Measurements from ENCODE around the gene CDC42BPG.

The CDC42BPG gene

GRCh38 chr11:64865286-64866172 is 21.1 kb upstream of the CDC42BPG start:
- no peak for DNase-seq (ENCODE audit: low spot score)

- no peak for DNase-seq (ENCODE audit: low spot score)
Observed at GRCh38 chr11:64864473-64865285, 20.2 kb upstream of the CDC42BPG start.

- DNase-seq (ENCODE audit: low spot score): no peak
Observed at GRCh38 chr11:64864135-64864472, 19.7 kb upstream of the CDC42BPG start.

- no peak for DNase-seq (ENCODE audit: low spot score)
Observed at GRCh38 chr11:64863391-64864060, 19.1 kb upstream of the CDC42BPG start.

GRCh38 chr11:64862987-64863390 is 18.5 kb upstream of the CDC42BPG start:
- DNase-seq (ENCODE audit: low spot score): no peak

- no peak for DNase-seq (ENCODE audit: low spot score)
Observed at GRCh38 chr11:64861227-64861975, 16.9 kb upstream of the CDC42BPG start.

DNA sequence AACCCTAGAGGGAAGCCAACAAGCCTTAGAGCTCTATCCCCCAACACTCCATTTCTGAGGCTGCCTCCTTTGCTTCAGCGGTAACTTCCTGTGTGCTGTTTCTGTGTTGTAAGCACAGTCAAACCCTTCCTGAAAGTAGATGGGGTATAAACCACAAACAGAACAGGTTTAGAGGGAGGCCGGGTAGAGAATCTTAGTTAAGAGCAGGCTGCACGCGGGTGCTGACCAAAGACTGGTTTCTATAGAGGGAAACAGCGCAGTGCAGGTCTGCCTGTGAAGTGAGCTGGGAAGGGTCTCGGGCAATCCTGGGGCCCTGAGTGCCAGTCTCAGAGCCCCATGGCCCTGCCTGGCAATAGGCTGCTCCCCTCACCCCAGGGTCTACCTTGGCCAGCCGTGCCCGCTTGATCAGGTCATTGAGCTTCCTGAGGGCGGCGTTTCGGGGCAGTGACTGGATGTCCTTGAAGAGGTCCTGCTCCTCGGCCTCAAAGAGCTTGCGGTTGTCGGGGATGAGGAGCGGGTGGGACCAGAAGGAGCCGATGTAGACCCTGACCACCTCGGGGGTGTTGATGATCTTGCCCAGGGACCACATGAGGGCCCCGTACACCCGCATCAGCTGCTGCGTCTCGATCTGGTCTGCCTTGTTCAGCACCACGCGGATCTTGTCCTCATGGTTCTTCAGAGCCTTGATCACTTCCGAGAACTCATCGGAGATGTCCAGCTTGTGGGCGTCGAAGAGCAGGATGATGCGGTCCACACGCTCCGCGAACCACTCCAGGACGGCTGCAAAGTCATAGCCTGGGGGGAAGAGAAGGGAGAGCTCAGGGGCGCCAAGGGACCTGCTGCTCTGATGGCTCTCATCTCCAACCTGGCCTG is 15.3 kb upstream of the CDC42BPG start:
- DNase-seq (ENCODE audit: low spot score): peak; percentile 78

DNA sequence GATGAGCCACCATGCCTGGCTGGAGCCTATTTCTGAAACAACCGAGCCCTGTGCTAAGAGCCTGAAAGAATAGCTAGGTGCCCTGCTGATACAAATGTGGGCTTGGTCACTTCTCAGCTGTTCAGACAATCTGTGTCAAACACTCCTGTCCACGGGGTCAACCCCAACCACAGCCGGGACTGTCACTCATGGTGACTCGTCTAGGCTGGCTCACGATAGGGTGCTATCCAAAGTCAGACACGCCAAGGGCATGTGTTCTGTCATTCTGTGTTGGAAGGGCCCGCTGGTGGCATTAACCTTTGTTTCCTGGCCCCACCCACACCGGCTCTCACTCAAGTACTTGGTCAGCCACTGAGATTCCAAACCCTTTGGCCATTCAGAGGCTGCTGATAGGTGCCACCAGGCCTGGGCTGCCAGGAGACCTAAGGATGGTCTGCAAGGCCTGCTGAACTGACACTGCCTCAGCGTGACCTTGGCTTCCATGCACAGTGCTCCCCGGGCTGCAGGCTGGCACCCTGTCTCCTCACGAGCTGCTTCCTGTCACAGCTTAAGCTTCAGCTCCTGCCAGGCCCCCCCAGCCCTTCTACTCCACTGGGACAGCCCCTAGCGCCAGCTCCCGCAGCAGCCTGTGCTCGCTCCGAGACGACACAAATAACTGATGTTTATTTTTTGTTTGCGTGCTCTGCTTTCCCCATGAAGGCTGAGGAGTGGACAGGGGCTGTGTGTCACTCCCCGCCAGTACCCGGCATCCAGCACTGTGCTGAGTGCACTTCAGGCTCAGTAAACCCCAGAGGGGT is 14.2 kb upstream of the CDC42BPG start:
- peak; percentile 73 for DNase-seq (ENCODE audit: low spot score)

GRCh38 chr11:64857485-64857884 is 13.0 kb upstream of the CDC42BPG start:
- DNase-seq (ENCODE audit: low spot score): no peak

- DNase-seq (ENCODE audit: low spot score): no peak
Observed at GRCh38 chr11:64856382-64857227, 12.2 kb upstream of the CDC42BPG start.

- no peak for DNase-seq (ENCODE audit: low spot score)
Observed at GRCh38 chr11:64855596-64856304, 11.3 kb upstream of the CDC42BPG start.

DNA sequence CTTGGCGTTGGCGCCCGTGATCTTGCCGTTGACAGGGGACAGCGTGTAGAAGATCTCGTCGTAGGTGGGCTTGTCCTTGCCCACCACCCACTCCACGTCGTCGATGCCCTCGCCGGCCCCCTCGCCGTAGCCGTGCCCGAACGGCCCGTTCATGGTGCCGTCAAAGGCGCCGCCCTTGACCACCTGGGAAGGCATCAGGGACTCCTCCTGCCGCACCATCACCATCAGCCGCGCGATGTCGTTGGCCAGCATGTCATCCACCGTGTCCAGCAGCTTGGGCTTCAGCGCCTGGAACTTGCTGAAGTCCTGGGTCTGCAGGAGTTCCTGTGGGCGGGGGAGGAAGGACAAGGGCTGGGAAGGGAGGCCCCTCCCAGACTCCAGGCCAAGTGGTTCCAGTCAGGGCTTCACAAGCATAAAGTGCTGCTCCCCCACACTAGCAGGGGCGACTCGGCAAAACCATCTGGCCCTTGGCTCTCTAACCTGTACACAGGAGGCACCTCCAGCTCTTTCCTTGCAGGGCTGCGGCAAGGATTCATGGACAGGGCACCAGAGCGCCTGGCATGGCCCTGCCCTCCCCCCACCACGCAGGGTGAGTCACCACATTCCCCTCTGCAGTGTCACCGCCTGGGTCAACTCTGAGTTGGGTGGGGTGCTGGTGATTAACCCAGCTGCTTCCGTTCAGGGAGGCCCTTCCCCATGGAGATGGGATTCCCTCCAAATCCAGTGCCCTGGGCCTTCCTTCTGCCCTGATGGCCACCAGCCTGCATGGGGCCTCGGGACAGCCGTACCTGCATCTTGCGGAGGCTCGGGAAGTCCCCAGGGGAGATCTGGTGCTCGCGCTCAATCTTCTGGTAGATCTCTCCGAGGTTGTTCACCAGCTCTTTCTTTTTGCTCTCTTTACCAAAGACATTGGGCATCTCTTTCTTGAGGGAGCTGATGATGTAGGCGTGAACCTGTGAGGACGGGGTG is 10.4 kb upstream of the CDC42BPG start:
- DNase-seq (ENCODE audit: low spot score): no peak

DNA sequence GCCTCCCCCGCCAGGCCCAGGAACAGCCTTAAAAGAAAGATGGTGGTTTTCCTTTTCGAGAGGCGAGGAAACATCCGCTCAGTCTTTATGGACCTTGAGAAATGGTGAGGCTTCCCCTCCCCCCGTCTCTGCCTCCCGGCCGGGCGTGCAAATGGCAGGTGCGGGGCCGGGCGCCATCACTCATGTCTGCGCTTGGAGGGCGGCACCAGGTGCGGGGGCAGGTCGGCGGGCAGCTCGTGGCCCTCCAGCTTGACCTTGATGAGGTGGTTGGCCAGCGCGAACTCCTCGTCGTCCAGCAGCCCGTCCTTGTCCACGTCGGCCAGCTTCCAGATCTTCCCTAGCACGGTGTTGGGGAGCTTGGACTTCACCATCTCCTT is 9.7 kb upstream of the CDC42BPG start:
- DNase-seq (ENCODE audit: low spot score): no peak

DNA sequence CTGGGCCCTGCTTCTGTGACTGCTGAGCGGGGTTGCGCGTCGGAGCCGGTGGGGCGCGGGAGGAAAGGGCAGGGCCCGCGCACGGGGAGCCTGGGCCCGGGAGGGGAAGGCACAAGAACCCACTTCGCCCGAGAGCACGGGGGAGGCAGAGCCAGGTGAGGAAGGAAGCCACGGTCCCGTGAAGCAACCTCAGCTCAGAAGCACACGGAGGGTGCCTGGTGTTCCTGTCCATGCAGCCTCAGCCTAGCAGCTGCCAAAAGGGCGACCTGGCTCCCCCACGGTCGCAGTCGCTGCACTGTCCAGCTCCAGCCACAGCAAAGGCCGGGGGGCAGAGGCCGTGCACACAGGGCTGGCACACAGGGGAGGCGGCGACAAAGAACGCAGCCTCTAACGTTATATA is 9.3 kb upstream of the CDC42BPG start:
- DNase-seq (ENCODE audit: low spot score): peak; percentile 59

GRCh38 chr11:64852804-64853509 is 8.5 kb upstream of the CDC42BPG start:
- no peak for DNase-seq (ENCODE audit: low spot score)

GRCh38 chr11:64851831-64852351 is 7.4 kb upstream of the CDC42BPG start:
- no peak for DNase-seq (ENCODE audit: low spot score)

Data from CD4-positive, alpha-beta T cell treated with Interleukin-6 at 100 ng/mL for 8 hours (primary cell).